AG10803 (cell line): ENCODE measurements around the gene PGP.

Source experiments
- DNase-seq: peaks from one replicate; pipeline ENCODE4 v3.0.0; 2010; ENCODE audit warnings: low read depth
- H3K4me3 ChIP-seq: 2 replicates; pipeline ENCODE4 v1.5.1; 2011; ENCODE audit warnings: mild to moderate bottlenecking, low read length, control low read depth
- TF ChIP-seq, protein P1 (sequence below): conservative IDR thresholded peaks from 2 replicates; pipeline ENCODE4 v1.5.1; 2011; ENCODE audit warnings: mild to moderate bottlenecking, low read length, control low read depth, inconsistent platforms

The PGP gene

DNA sequence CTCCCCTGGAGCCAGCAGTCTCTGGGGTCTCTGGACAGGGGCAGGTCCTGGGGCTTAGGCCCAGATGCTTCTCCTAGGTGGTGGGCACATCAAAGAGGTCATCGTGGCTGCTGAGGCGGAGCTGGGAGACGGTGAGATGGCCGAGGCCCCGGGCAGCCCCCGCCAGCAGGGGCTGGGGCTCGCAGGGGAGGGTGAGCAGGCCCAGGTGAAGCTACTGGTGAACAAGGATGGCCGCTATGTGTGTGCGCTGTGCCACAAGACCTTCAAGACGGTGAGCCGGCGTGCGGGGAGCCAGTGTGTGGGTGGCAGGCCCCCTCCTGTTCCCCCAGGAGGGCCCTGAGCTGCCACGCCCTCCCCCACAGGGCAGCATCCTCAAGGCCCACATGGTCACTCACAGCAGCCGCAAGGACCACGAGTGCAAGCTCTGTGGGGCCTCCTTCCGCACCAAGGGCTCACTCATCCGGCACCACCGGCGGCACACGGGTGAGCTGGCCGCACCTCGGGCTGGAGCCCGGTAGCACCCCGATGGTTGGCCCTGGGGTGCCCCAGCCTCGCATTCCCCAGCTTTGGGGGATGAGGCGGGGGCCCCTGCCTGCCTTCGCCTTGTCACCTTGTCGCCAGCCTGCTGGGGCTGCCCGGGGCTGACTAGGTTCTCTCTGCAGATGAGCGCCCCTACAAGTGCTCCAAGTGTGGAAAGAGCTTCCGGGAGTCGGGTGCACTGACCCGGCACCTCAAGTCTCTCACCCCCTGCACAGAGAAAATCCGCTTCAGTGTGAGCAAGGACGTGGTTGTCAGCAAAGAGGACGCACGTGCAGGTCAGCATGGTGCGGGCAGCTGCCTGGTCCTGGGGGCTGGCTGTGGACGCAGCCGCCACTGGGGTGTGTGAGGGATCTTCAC, 17.7 kb upstream of the PGP start:
- no peak for DNase-seq
- H3K4me3 ChIP-seq = no peak overlapping the region
- TF ChIP-seq, protein P1, sequence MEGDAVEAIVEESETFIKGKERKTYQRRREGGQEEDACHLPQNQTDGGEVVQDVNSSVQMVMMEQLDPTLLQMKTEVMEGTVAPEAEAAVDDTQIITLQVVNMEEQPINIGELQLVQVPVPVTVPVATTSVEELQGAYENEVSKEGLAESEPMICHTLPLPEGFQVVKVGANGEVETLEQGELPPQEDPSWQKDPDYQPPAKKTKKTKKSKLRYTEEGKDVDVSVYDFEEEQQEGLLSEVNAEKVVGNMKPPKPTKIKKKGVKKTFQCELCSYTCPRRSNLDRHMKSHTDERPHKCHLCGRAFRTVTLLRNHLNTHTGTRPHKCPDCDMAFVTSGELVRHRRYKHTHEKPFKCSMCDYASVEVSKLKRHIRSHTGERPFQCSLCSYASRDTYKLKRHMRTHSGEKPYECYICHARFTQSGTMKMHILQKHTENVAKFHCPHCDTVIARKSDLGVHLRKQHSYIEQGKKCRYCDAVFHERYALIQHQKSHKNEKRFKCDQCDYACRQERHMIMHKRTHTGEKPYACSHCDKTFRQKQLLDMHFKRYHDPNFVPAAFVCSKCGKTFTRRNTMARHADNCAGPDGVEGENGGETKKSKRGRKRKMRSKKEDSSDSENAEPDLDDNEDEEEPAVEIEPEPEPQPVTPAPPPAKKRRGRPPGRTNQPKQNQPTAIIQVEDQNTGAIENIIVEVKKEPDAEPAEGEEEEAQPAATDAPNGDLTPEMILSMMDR = no peak

DNA sequence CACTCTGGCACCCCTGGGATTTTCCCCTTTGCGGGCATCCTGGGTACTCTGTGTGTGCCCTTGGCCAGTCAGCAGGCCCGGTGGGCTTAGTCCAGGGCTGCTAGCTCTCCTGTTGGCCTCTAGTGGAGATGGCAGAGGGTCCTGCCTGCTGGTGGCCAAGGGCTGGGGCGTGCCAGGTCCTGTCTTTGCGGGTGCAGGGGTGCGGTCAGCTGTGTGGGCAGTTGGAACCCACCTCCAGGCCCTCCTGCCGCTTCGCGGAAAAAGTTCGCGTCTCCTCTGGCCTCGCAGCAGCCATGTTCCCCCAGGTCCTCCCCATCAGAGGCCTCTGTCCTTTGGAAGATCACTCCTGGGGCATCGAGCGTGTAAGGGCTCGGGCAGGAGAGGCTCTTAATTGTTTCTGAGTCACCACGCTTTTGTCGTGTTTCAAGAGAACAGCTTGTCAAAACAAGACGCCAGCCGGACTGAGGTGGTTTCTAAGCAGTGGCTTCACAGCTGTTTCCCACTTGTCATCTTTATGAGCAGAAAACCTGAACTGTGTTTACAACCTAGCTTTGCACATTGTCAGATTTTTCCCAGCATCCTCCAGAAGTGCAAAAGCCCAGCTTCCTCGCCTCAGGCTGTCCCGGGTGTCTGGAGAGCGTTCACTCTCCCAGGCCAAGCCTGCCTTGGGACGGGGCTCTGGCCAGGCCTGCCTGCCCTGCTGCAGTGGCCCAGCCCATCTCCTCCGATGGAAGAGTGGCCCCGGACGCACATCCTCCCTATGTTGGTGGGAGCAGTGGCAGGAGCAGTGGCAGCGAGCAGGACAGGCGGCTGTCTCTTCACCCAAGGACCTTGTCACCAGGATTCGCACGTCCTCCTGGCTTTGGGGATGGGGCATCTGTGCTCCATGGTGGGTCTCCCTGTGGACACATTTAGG, 16.6 kb upstream of the PGP start:
- no peak for DNase-seq
- TF ChIP-seq, protein P1 = no peak
- H3K4me3 ChIP-seq = no peak overlapping the region

DNA sequence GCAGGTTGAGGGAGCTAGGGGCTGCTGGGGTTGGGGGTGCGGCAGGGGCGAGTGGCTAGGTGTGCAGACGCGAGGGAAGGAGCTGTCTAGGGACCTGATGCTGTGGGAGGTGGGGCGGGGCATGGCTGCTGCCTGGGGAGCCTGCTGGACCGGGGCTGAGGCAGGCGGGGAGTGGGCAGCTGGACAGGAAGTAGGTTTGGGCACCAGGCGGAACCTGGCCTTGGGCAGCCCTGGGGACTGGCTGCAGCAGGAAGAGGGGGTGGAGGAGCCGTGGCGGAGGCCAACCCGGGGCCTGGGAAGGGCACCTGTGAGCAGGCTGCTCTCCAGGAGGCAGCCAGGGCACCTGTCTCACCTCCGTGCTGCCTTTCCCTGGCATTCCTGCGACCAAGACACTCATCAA, 15.7 kb upstream of the PGP start:
- TF ChIP-seq, protein P1 = no peak

DNA sequence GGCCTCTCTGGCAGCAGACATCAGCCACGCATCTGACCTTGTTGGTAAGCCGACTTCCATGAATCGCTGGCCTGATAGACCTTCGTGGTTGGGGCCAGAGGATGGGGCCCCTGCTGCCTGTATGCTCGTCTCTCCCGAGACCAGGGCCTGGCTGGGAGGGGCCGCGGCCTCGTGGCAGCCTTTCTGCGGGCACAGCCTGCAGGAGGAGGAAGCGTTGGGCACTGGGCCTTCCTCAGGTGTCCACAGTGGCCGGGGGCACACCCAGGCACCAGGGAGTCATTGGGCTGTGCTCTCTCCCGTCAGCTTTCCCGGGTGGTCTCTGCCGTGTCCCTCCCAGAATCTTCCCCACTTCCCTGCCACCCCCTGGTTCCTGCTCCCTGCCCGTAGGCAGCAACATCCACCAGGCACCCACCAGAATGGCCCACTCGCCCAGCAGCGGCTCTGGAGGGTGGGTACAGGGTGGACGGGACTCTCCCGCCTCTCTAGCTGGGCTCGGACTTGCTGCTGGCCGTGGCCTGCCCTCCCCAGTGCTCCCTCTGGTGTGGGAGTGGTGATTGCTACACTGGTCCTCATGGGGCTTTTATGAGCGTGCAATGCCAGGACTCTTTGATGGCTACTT, 15.1 kb upstream of the PGP start:
- no peak overlapping the region for H3K4me3 ChIP-seq
- TF ChIP-seq, protein P1 = no peak
- no peak for DNase-seq

More for the DNA sequence above, 15.7 kb upstream of the PGP start:
- H3K4me3 ChIP-seq = no peak overlapping the region
- no peak for DNase-seq

DNA sequence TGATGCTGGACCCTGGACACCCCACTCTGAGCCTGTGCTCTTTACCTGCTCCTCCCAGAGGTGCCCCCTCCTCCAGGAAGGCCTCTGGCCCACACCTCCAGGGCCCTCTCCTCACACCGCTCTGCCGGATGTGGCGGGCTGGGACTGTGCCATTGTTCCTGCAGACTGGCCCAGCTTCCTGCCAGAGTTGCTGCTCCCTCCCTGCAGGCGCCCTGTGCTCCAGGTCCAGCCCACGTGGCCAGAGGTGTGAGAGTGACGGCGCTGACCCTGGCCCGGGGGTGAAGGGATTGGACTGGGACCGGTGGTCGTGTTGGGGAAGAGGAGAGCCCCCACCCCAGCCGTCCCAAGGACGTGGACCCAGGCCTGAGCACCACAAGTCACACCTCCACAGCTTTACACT, 14.5 kb upstream of the PGP start:
- no peak for DNase-seq
- TF ChIP-seq, protein P1 = no peak
- no peak overlapping the region for H3K4me3 ChIP-seq

DNA sequence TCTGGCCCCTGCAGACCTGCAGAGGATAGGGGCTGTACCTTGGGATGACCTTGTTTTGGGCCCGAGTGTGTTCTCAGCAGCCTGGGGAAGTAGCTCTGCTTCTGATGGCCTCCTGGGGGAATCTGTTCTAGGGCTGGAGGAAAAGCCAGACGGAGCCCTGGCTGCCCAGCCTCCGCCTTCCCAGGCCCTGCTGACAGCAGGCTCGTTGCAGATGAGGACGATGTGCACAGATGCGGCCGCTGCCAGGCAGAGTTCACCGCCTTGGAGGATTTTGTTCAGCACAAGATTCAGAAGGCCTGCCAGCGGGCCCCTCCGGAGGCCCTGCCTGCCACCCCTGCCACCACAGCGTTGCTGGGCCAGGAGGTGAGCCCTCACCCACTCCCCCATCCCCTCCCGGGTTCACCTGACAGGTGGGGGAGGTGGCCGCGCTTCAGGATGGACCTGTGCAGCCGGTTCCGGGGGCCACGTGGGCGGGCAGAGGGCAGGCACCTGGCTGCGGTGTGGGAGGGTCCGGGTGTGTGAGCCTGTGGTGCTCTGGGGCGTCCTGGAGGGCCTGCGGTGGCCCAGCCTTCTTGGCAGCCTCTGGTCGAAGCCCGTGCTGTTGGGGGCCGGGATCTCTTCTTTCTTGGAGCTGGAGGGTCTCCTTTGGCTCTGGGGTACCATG, 13.7 kb upstream of the PGP start:
- TF ChIP-seq, protein P1 = no peak
- no peak overlapping the region for H3K4me3 ChIP-seq
- no peak for DNase-seq
